SU-DHL-6 (cell line): Measurements from ENCODE around the gene AHR.

Experiments
- EZH2phosphoT487 ChIP-seq: fragments of 200-600 bp; sonication (generic), shearing (Covaris generic); conservative IDR thresholded peaks from 2 replicates; pipeline ENCODE4 v1.6.1; 2018; ENCODE audit warnings: mild to moderate bottlenecking, antibody characterized with exemption, low read length, moderate library complexity, mixed read lengths
- TF ChIP-seq, protein P1 (sequence below): fragments of 200-600 bp; sonication (generic); IDR thresholded peaks from one replicate; pipeline ENCODE4 v1.5.1; 2017; ENCODE audit warnings: antibody characterized with exemption, mild to moderate bottlenecking, low read length, moderate library complexity; ENCODE audit not compliant: insufficient read depth, poor library complexity, severe bottlenecking

DNA sequence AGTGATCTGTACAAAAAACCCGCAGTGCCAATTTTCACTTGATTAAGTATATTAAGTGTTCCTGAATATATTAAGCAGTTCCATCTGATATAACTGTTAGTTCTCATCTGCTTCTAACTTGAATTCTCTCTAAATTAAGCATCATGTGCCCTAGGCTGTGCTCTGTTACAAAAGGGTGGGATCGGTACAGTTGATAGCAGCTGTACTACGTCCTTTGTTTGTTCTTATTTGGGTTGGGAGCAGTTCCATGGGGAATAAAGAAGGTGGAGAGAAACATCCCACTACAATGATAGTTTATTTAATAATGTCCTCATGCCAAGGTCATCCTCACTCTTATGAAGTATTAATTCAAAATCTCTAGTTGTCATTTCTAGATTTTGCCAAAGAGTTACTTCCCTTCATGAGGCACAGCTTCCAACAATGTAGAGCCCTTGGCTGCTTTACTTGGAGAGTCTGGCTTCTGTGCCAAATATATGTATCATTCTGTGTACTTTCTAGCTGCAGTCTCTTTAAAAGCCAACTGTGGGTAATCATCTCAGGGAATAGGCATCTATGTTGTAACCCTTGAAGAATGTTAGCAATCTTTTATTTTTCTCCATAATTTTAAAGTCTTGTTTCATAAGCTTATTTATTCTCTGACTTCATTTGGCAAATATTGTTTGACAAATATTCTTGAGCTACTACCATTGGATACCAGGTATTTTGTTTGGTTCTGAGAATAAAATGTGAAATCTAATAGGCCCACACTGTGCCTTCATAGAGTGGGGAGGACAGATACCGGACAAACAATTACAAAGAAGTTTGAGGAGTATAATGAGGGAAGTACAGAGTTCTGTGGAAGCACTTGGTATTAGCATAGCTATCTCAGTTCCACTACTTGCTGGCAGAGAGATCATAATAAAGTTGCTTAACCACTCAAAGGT, 22.4 kb upstream of the AHR start:
- TF ChIP-seq, protein P1, sequence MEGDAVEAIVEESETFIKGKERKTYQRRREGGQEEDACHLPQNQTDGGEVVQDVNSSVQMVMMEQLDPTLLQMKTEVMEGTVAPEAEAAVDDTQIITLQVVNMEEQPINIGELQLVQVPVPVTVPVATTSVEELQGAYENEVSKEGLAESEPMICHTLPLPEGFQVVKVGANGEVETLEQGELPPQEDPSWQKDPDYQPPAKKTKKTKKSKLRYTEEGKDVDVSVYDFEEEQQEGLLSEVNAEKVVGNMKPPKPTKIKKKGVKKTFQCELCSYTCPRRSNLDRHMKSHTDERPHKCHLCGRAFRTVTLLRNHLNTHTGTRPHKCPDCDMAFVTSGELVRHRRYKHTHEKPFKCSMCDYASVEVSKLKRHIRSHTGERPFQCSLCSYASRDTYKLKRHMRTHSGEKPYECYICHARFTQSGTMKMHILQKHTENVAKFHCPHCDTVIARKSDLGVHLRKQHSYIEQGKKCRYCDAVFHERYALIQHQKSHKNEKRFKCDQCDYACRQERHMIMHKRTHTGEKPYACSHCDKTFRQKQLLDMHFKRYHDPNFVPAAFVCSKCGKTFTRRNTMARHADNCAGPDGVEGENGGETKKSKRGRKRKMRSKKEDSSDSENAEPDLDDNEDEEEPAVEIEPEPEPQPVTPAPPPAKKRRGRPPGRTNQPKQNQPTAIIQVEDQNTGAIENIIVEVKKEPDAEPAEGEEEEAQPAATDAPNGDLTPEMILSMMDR: no peak
- TF ChIP-seq EZH2phosphoT487: no peak
